HL-60 (cell line): ENCODE results near the gene CDC42BPB.

Source experiments
- CTCF ChIP-seq: IDR thresholded peaks from one replicate; pipeline ENCODE4 v1.5.1; 2011; ENCODE audit warnings: low read length, control low read depth, inconsistent platforms; ENCODE audit not compliant: insufficient read depth
- GABPA ChIP-seq: IDR thresholded peaks from 2 replicates; pipeline ENCODE4 v1.6.1; 2012; ENCODE audit warnings: low read depth
- POLR2AphosphoS5 ChIP-seq: IDR thresholded peaks from 2 replicates; pipeline ENCODE4 v1.6.1; 2012; ENCODE audit warnings: low read depth
- REST ChIP-seq: IDR thresholded peaks from 2 replicates; pipeline ENCODE4 v1.6.1; 2012; ENCODE audit warnings: low read depth; ENCODE audit not compliant: insufficient replicate concordance

DNA sequence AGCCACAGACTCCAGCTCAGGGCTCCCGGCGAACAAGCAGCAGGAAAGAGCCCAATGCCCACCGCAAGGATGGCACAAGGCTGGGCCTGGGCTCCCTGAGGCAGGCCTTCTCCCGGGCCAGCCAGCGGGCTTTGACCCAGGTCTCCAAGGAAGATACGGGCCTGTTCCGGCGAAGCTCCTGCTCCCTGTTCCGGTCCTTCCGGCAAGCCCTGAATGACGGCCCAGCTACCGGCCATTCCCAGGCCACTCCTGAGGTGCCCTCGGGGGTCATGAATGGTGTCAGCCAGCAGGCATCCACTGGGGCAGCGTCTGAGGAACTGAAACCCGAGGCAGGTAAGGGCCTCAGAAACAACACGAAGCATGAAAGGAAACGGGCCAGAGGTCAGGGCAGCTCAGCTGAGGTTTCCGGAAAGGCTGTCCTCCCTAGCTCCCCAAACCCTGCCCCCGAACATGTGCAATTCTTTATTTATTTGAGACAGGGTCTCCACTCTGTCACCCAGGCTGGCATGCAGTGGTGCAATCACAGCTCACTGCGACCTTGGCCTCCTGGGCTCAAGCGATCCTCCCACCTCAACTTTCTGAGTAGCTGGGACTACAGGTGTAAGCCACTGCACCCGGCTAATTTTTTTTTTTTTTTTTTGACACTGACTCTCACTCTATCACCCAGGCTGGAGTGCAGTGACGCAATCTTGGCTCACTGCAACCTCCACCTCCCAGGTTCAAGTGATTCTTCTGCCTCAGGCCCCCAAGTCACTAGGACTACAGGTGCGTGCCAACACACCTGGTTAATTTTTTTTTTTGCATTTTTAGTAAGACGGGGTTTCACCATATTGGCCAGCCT is 43.2 kb upstream of the CDC42BPB start:
- TF ChIP-seq POLR2AphosphoS5: no peak
- no peak for TF ChIP-seq CTCF
- TF ChIP-seq GABPA: no peak
- no peak for TF ChIP-seq REST
